ENCODE data around the gene GPR107. TPM values are rescaled to one million over a fixed set of nuclear protein-coding genes. Genes with fewer than 3 reads are reported as not detected.

The GPR107 gene
- total RNA-seq, 1 experiment from 2014 or later, result 33.2 TPM

- no peaks in the 10 kb centered on the region for H3K9me3 Mint-ChIP-seq
- DNase-seq (ENCODE audit: low spot score), result no peak
- H3K27me3 Mint-ChIP-seq (ENCODE audit: low read depth), result no peaks in the 10 kb centered on the region
- H3K4me1 Mint-ChIP-seq, result peaks cover 33% of the 10 kb centered on the region
- no peak for ATAC-seq
- ChIA-PET CTCF (no interaction called here), POLR2A (no interaction called here)
- H3K36me3 Mint-ChIP-seq, result peaks cover 14% of the 10 kb centered on the region
- no peak overlapping the region for H3K4me3 Mint-ChIP-seq
- peak overlapping the region; percentile 11; the same call in 1 of the 2 replicates for H3K27ac Mint-ChIP-seq
- TF ChIP-seq CBFB (CRISPR knock-in tag; IDR thresholded peaks at IDR 0.05; ENCODE audit: low read depth) (no peak), ZNF532 (CRISPR knock-in tag; IDR thresholded peaks at IDR 0.05; ENCODE audit: borderline replicate concordance) (no peak), STAT6 (CRISPR knock-in tag; conservative IDR thresholded peaks at IDR 0.05; ENCODE audit: low read depth) (no peak), NR3C1 (CRISPR knock-in tag; conservative IDR thresholded peaks at IDR 0.05; ENCODE audit: low read depth) (no peak), ZNF138 (CRISPR knock-in tag; conservative IDR thresholded peaks at IDR 0.05) (no peak), ZMAT4 (CRISPR knock-in tag; IDR thresholded peaks at IDR 0.05) (no peak), FOXK1 (CRISPR knock-in tag; IDR thresholded peaks at IDR 0.05) (no peak), CREB1 (CRISPR knock-in tag; IDR thresholded peaks at IDR 0.05) (no peak), EMX1 (CRISPR knock-in tag; IDR thresholded peaks at IDR 0.05) (no peak), ERG (CRISPR knock-in tag; IDR thresholded peaks at IDR 0.05) (no peak)
- TF ChIP-seq, protein P1, sequence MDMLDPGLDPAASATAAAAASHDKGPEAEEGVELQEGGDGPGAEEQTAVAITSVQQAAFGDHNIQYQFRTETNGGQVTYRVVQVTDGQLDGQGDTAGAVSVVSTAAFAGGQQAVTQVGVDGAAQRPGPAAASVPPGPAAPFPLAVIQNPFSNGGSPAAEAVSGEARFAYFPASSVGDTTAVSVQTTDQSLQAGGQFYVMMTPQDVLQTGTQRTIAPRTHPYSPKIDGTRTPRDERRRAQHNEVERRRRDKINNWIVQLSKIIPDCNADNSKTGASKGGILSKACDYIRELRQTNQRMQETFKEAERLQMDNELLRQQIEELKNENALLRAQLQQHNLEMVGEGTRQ (CRISPR knock-in tag; IDR thresholded peaks at IDR 0.05), result no peak
- TF ChIP-seq, protein P2, sequence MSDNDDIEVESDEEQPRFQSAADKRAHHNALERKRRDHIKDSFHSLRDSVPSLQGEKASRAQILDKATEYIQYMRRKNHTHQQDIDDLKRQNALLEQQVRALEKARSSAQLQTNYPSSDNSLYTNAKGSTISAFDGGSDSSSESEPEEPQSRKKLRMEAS (CRISPR knock-in tag; IDR thresholded peaks at IDR 0.05), result no peak
- TF ChIP-seq, protein P3, sequence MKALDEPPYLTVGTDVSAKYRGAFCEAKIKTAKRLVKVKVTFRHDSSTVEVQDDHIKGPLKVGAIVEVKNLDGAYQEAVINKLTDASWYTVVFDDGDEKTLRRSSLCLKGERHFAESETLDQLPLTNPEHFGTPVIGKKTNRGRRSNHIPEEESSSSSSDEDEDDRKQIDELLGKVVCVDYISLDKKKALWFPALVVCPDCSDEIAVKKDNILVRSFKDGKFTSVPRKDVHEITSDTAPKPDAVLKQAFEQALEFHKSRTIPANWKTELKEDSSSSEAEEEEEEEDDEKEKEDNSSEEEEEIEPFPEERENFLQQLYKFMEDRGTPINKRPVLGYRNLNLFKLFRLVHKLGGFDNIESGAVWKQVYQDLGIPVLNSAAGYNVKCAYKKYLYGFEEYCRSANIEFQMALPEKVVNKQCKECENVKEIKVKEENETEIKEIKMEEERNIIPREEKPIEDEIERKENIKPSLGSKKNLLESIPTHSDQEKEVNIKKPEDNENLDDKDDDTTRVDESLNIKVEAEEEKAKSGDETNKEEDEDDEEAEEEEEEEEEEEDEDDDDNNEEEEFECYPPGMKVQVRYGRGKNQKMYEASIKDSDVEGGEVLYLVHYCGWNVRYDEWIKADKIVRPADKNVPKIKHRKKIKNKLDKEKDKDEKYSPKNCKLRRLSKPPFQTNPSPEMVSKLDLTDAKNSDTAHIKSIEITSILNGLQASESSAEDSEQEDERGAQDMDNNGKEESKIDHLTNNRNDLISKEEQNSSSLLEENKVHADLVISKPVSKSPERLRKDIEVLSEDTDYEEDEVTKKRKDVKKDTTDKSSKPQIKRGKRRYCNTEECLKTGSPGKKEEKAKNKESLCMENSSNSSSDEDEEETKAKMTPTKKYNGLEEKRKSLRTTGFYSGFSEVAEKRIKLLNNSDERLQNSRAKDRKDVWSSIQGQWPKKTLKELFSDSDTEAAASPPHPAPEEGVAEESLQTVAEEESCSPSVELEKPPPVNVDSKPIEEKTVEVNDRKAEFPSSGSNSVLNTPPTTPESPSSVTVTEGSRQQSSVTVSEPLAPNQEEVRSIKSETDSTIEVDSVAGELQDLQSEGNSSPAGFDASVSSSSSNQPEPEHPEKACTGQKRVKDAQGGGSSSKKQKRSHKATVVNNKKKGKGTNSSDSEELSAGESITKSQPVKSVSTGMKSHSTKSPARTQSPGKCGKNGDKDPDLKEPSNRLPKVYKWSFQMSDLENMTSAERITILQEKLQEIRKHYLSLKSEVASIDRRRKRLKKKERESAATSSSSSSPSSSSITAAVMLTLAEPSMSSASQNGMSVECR (CRISPR knock-in tag; IDR thresholded peaks at IDR 0.05; ENCODE audit: borderline replicate concordance), result no peak
These were observed 66.0 kb downstream of the GPR107 start for GRCh38 chr9:130119519-130120298.

All from WTC11 (cell line).